Trophoblast cell (in vitro differentiated cells and primary cell): ENCODE measurements around the gene PDE4B.

Experiments
- DNase-seq, 2 donors: peaks; one replicate each; pipeline ENCODE4 v3.0.0-alpha.2; 2016
- H2AFZ ChIP-seq: 2 replicates; pipeline ENCODE4 v1.6.1; 2013; ENCODE audit warnings: low read length, moderate library complexity, mild to moderate bottlenecking; ENCODE audit not compliant: insufficient read depth, poor library complexity
- H2AK5ac ChIP-seq: 2 replicates; pipeline ENCODE4 v1.6.1; 2013; ENCODE audit warnings: mild to moderate bottlenecking, low read length
- H2BK120ac ChIP-seq: 2 replicates; pipeline ENCODE4 v1.6.1; 2013; ENCODE audit warnings: low read length, mild to moderate bottlenecking, moderate library complexity; ENCODE audit not compliant: insufficient read depth, poor library complexity
- H2BK12ac ChIP-seq: 2 replicates; pipeline ENCODE4 v1.6.1; 2013; ENCODE audit warnings: mild to moderate bottlenecking, low read length, moderate library complexity
- H2BK5ac ChIP-seq: 2 replicates; pipeline ENCODE4 v1.6.1; 2013; ENCODE audit warnings: low read length, low read depth, moderate library complexity, mild to moderate bottlenecking; ENCODE audit not compliant: poor library complexity
- H3K14ac ChIP-seq: 2 replicates; pipeline ENCODE4 v1.6.1; 2013; ENCODE audit warnings: mild to moderate bottlenecking, low read length
- H3K18ac ChIP-seq: 2 replicates; pipeline ENCODE4 v1.6.1; 2013; ENCODE audit warnings: mild to moderate bottlenecking, low read length
- H3K23ac ChIP-seq: 2 replicates; pipeline ENCODE4 v1.6.1; 2013; ENCODE audit warnings: low read length
- H3K27ac ChIP-seq: 2 replicates; pipeline ENCODE4 v1.5.1; 2013; ENCODE audit warnings: low read depth, mild to moderate bottlenecking, inconsistent platforms, low read length, moderate library complexity
- H3K27me3 ChIP-seq: 2 replicates; pipeline ENCODE4 v1.6.1; 2013; ENCODE audit warnings: inconsistent platforms, mild to moderate bottlenecking, low read length, moderate library complexity; ENCODE audit not compliant: insufficient read depth
- H3K36me3 ChIP-seq, 2 experiments: 1 replicate in 1 of 2; 2 replicates in 1 of 2; pipeline ENCODE4 v1.6.1; 2013; ENCODE audit warnings: low read length in 2 of 2, mild to moderate bottlenecking in 2 of 2, moderate library complexity in 1 of 2; ENCODE audit not compliant: insufficient read depth in 2 of 2, control insufficient read depth in 1 of 2
- H3K4ac ChIP-seq: 2 replicates; pipeline ENCODE4 v1.6.1; 2013; ENCODE audit warnings: low read depth, mild to moderate bottlenecking, low read length, moderate library complexity
- H3K4me1 ChIP-seq, 2 experiments: 1 replicate in 1 of 2; 2 replicates in 1 of 2; pipeline ENCODE4 v1.6.1; 2013; ENCODE audit warnings: low read length in 2 of 2, mild to moderate bottlenecking in 2 of 2, moderate library complexity in 1 of 2; ENCODE audit not compliant: insufficient read depth in 2 of 2, control insufficient read depth in 1 of 2
- H3K4me2 ChIP-seq: 2 replicates; pipeline ENCODE4 v1.6.1; 2013; ENCODE audit warnings: inconsistent platforms, mild to moderate bottlenecking, low read length, moderate library complexity
- H3K4me3 ChIP-seq: 2 replicates; pipeline ENCODE4 v1.5.1; 2013; ENCODE audit warnings: mild to moderate bottlenecking, low read depth, low read length, inconsistent platforms
- H3K79me1 ChIP-seq: one replicate; pipeline ENCODE4 v1.6.1; 2013; ENCODE audit warnings: low read length
- H3K79me2 ChIP-seq: 2 replicates; pipeline ENCODE4 v1.6.1; 2013; ENCODE audit warnings: low read length, mild to moderate bottlenecking; ENCODE audit not compliant: control insufficient read depth, insufficient read depth, poor library complexity
- H3K9ac ChIP-seq: 2 replicates; pipeline ENCODE4 v1.6.1; 2013; ENCODE audit warnings: mild to moderate bottlenecking, low read length
- H3K9me3 ChIP-seq: 2 replicates; pipeline ENCODE4 v1.6.1; 2013; ENCODE audit warnings: low read depth, mild to moderate bottlenecking, control low read depth, inconsistent platforms, low read length; ENCODE audit not compliant: insufficient read depth
- H4K12ac ChIP-seq: 2 replicates; pipeline ENCODE4 v1.6.1; 2013; ENCODE audit warnings: low read depth, mild to moderate bottlenecking, low read length, moderate library complexity
- H4K8ac ChIP-seq: 2 replicates; pipeline ENCODE4 v1.6.1; 2013; ENCODE audit warnings: low read depth, mild to moderate bottlenecking, low read length, moderate library complexity
- H4K91ac ChIP-seq: one replicate; pipeline ENCODE4 v1.6.1; 2013; ENCODE audit warnings: low read depth, mild to moderate bottlenecking, low read length, moderate library complexity
- WGBS: extraction: QIAGEN DNeasy Blood & Tissue Kit; methylation state at CpG from one replicate; pipeline ENCODE4 v1.1.7; 2013; ENCODE audit warnings: missing lambda C conversion rate; ENCODE audit not compliant: insufficient read length, insufficient coverage; ENCODE audit errors: extremely low coverage; 5-methylcytosine and 5-hydroxymethylcytosine counted together

PDE4B gene

GRCh38 chr1:66298464-66298863 lies 505.8 kb downstream of the PDE4B start:
- Histone ChIP-seq H2BK5ac (no peak overlapping the region), H2AK5ac (no peak overlapping the region), H3K23ac (no peak overlapping the region), H3K9ac (no peak overlapping the region), H3K4me2 (no peak overlapping the region), H3K36me3 (no peaks in the 10 kb centered on the region), H3K4ac (no peak overlapping the region), H4K12ac (no peak overlapping the region), H3K27me3 (no peaks in the 10 kb centered on the region), H3K79me2 (no peaks in the 10 kb centered on the region), H4K91ac (no peak overlapping the region), H2BK12ac (no peak overlapping the region), H3K79me1 (no peaks in the 10 kb centered on the region), H3K18ac (no peak overlapping the region), H3K14ac (no peak overlapping the region), H3K9me3 (no peaks in the 10 kb centered on the region), H2BK120ac (no peak overlapping the region), H3K27ac (no peak overlapping the region), H3K4me3 (no peak overlapping the region), H3K4me1 (no peaks in the 10 kb centered on the region), H2AFZ (no peak overlapping the region), H4K8ac (no peak overlapping the region)
- DNase-seq: no peak
- no CpG with 5 or more reads among the region's 1 CpG for WGBS

- Histone ChIP-seq H3K23ac (no peak overlapping the region), H3K9ac (no peak overlapping the region), H2BK12ac (no peak overlapping the region), H3K4me1 (no peaks in the 10 kb centered on the region), H2BK120ac (no peak overlapping the region), H4K8ac (no peak overlapping the region), H3K4ac (no peak overlapping the region), H3K36me3 (no peaks in the 10 kb centered on the region), H3K9me3 (no peaks in the 10 kb centered on the region), H3K14ac (no peak overlapping the region), H2BK5ac (no peak overlapping the region), H3K27ac (no peak overlapping the region), H3K18ac (no peak overlapping the region), H3K79me1 (no peaks in the 10 kb centered on the region), H2AK5ac (no peak overlapping the region), H2AFZ (no peak overlapping the region), H4K12ac (no peak overlapping the region), H4K91ac (no peak overlapping the region), H3K27me3 (no peaks in the 10 kb centered on the region), H3K4me2 (no peak overlapping the region), H3K4me3 (no peak overlapping the region), H3K79me2 (no peaks in the 10 kb centered on the region)
- DNase-seq: no peak
- no CpG with 5 or more reads among the region's 7 CpGs for WGBS
These were observed 507.7 kb downstream of the PDE4B start for GRCh38 chr1:66300280-66300971.

GRCh38 chr1:66300972-66301451 lies 508.3 kb downstream of the PDE4B start:
- no peak for DNase-seq
- H3K4ac ChIP-seq: no peak overlapping the region
- H2AFZ ChIP-seq: no peak overlapping the region
- no peaks in the 10 kb centered on the region for H3K9me3 ChIP-seq
- no peak overlapping the region for H2BK120ac ChIP-seq
- no peak overlapping the region for H3K18ac ChIP-seq
- H4K8ac ChIP-seq: no peak overlapping the region
- H2AK5ac ChIP-seq: no peak overlapping the region
- no peak overlapping the region for H4K91ac ChIP-seq
- no peak overlapping the region for H2BK5ac ChIP-seq
- H3K79me1 ChIP-seq: no peaks in the 10 kb centered on the region
- no peak overlapping the region for H3K23ac ChIP-seq
- H3K4me1 ChIP-seq: no peaks in the 10 kb centered on the region
- no CpG with 5 or more reads among the region's 4 CpGs for WGBS
- no peak overlapping the region for H3K4me2 ChIP-seq
- no peak overlapping the region for H4K12ac ChIP-seq
- no peaks in the 10 kb centered on the region for H3K27me3 ChIP-seq
- no peaks in the 10 kb centered on the region for H3K36me3 ChIP-seq
- H2BK12ac ChIP-seq: no peak overlapping the region
- no peaks in the 10 kb centered on the region for H3K79me2 ChIP-seq
- H3K9ac ChIP-seq: no peak overlapping the region
- H3K27ac ChIP-seq: no peak overlapping the region
- H3K14ac ChIP-seq: no peak overlapping the region
- no peak overlapping the region for H3K4me3 ChIP-seq

- Histone ChIP-seq H3K4ac (no peak overlapping the region), H3K9ac (no peak overlapping the region), H3K79me2 (no peaks in the 10 kb centered on the region), H3K23ac (no peak overlapping the region), H3K4me1 (no peaks in the 10 kb centered on the region), H2AK5ac (no peak overlapping the region), H3K4me2 (no peak overlapping the region), H4K12ac (no peak overlapping the region), H4K8ac (no peak overlapping the region), H3K9me3 (no peaks in the 10 kb centered on the region), H3K36me3 (no peaks in the 10 kb centered on the region), H3K27ac (no peak overlapping the region), H2BK5ac (no peak overlapping the region), H3K4me3 (no peak overlapping the region), H3K18ac (no peak overlapping the region), H4K91ac (no peak overlapping the region), H2BK12ac (no peak overlapping the region), H2BK120ac (no peak overlapping the region), H3K79me1 (no peaks in the 10 kb centered on the region), H3K27me3 (no peaks in the 10 kb centered on the region), H3K14ac (no peak overlapping the region), H2AFZ (no peak overlapping the region)
- no CpG with 5 or more reads among the region's 3 CpGs for WGBS
- no peak for DNase-seq
These were observed 509.6 kb downstream of the PDE4B start for GRCh38 chr1:66302184-66302742.
